ENCODE measurements around the gene WWOX. TPM values are rescaled to one million over a fixed set of nuclear protein-coding genes. Genes with fewer than 3 reads are reported as not detected.

Gene WWOX
- total RNA-seq, 1 experiment from 2014 or later, result 15.6 TPM

DNA sequence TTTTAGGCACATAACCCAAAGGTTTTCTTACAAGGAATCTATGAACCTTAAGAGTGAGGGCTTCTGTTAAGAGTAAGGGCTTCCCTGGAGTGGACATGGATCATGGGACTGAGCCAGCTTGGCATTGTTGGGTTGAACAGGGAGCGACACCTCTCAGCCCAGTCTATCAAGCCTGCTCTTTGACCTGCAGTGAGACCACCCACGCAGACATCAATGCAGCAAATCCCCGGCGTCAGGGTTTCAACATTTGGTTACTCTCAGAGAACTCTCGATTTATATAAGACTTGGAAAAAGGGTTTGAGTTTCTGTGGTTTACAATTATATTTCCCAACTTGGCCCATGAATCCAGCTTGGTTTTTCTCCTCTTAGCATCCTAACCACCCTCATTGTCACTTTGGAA is 299.9 kb downstream of the WWOX start:
- Histone ChIP-seq H3K9me3 (ENCODE audit: control insufficient read depth, low read depth, low read length) (no peaks in the 10 kb centered on the region), H2BK120ac (ENCODE audit: low read depth, low read length, poor library complexity, severe bottlenecking) (no peak overlapping the region), H3K23me2 (ENCODE audit: insufficient read length, low read depth, low read length, poor library complexity, severe bottlenecking) (no peaks in the 10 kb centered on the region), H3K27ac (ENCODE audit: insufficient read length, low read depth, low read length) (no peak overlapping the region), H3K4me2 (ENCODE audit: insufficient read depth, insufficient read length, low read length) (no peak overlapping the region), H3K14ac (ENCODE audit: insufficient read depth, low read length) (no peak overlapping the region), H3K18ac (ENCODE audit: insufficient read length, low read depth, low read length) (no peak overlapping the region), H4K8ac (replicated peaks; ENCODE audit: insufficient read length, low read depth, low read length) (no peak overlapping the region), H3K23ac (ENCODE audit: insufficient read length, low read depth, low read length) (no peak overlapping the region), H3K27me3 (ENCODE audit: insufficient read depth, low read length) (no peaks in the 10 kb centered on the region), H4K20me1 (ENCODE audit: control insufficient read depth, insufficient read depth, insufficient read length) (no peaks in the 10 kb centered on the region), H3K9ac (ENCODE audit: extremely low read depth, insufficient read length, low read length) (no peak overlapping the region), H3K4ac (ENCODE audit: low read depth, low read length) (no peak overlapping the region), H3K79me2 (ENCODE audit: insufficient read depth, low read length) (no peaks in the 10 kb centered on the region), H2BK12ac (ENCODE audit: insufficient read length, low read depth, low read length) (no peak overlapping the region), H3K79me1 (ENCODE audit: insufficient read depth, low read depth, low read length, poor library complexity, severe bottlenecking) (no peaks in the 10 kb centered on the region), H3K4me1 (ENCODE audit: insufficient read depth, low read length) (no peaks in the 10 kb centered on the region), H2BK15ac (ENCODE audit: low read depth, low read length) (no peak overlapping the region), H2BK20ac (ENCODE audit: low read depth, low read length, poor library complexity, severe bottlenecking) (no peak overlapping the region), H4K5ac (ENCODE audit: insufficient read length, low read depth, low read length) (no peak overlapping the region), H2AK5ac (ENCODE audit: insufficient read length, low read length) (no peak overlapping the region), H4K91ac (ENCODE audit: insufficient read length, low read depth, low read length) (no peak overlapping the region), H3T11ph (ENCODE audit: low read length) (no peak overlapping the region), H2BK5ac (ENCODE audit: insufficient read length, low read length) (no peak overlapping the region), H3K56ac (ENCODE audit: insufficient read length, low read depth, low read length) (no peak overlapping the region), H2AFZ (ENCODE audit: low read length) (no peak overlapping the region)
- TF ChIP-seq, protein P1, sequence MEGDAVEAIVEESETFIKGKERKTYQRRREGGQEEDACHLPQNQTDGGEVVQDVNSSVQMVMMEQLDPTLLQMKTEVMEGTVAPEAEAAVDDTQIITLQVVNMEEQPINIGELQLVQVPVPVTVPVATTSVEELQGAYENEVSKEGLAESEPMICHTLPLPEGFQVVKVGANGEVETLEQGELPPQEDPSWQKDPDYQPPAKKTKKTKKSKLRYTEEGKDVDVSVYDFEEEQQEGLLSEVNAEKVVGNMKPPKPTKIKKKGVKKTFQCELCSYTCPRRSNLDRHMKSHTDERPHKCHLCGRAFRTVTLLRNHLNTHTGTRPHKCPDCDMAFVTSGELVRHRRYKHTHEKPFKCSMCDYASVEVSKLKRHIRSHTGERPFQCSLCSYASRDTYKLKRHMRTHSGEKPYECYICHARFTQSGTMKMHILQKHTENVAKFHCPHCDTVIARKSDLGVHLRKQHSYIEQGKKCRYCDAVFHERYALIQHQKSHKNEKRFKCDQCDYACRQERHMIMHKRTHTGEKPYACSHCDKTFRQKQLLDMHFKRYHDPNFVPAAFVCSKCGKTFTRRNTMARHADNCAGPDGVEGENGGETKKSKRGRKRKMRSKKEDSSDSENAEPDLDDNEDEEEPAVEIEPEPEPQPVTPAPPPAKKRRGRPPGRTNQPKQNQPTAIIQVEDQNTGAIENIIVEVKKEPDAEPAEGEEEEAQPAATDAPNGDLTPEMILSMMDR (conservative IDR thresholded peaks at IDR 0.05), result no peak
- DNase-seq, result no peak
- peaks cover 0 to 6% of the 10 kb centered on the region in 2 experiments; a peak in 1 of 4 replicates for H3K4me1 Mint-ChIP-seq
- no peak overlapping the region for H3K4me3 Mint-ChIP-seq
- WGBS (ENCODE audit: extremely low coverage, insufficient read length, low lambda C conversion rate), result no CpG with 5 or more reads among the region's 5 CpGs
- H3K9me3 Mint-ChIP-seq, result no peaks in the 10 kb centered on the region
- H3K27me3 Mint-ChIP-seq (ENCODE audit: low read depth), result no peaks in the 10 kb centered on the region
- H3K36me3 Mint-ChIP-seq (ENCODE audit: insufficient read depth in 1 of 3, low read depth in 3 of 3), result no peaks in the 10 kb centered on the region; a peak in 1 of 7 replicates
- H3K27ac Mint-ChIP-seq, result no peak overlapping the region; a peak in 1 of 7 replicates
